ENCODE data around the gene NALCN.

- no peak for TF ChIP-seq CTCF (IDR thresholded peaks at IDR 0.05)
- TF ChIP-seq POLR2AphosphoS5 (IDR thresholded peaks at IDR 0.05) = no peak
Observed at GRCh38 chr13:101424381-101425155, 8.3 kb upstream of the NALCN start.

Data from suprapubic skin (tissue), 3 donors.